Measurements from ENCODE around the gene IPO5.

GRCh38 chr13:98022210-98022609, 68.7 kb downstream of the IPO5 start:
- TF ChIP-seq CTCF (IDR thresholded peaks at IDR 0.05; ENCODE audit: insufficient read depth, low read length, poor library complexity, severe bottlenecking): no peak
- TF ChIP-seq EZH2phosphoT487 (conservative IDR thresholded peaks at IDR 0.05; ENCODE audit: low read length): no peak
